Activated naive CD4-positive, alpha-beta T cell treated with anti-CD3 and anti-CD28 coated beads, Interleukin-2, amount 50 U/mL, for 16 hours (primary cell): ENCODE measurements around the gene WAC.
A peak's percentile ranks its signal among the peaks of the same experiment; 100 is the strongest.
"Not testable (repeated sequence)": the region's sequence is repeated elsewhere in the genome, so short reads cannot be mapped to it uniquely, and the experiment has no call there.

Experiments
- DNase-seq: peaks from one replicate; pipeline ENCODE4 v3.0.0-alpha.2; 2020

The WAC gene, protein sequence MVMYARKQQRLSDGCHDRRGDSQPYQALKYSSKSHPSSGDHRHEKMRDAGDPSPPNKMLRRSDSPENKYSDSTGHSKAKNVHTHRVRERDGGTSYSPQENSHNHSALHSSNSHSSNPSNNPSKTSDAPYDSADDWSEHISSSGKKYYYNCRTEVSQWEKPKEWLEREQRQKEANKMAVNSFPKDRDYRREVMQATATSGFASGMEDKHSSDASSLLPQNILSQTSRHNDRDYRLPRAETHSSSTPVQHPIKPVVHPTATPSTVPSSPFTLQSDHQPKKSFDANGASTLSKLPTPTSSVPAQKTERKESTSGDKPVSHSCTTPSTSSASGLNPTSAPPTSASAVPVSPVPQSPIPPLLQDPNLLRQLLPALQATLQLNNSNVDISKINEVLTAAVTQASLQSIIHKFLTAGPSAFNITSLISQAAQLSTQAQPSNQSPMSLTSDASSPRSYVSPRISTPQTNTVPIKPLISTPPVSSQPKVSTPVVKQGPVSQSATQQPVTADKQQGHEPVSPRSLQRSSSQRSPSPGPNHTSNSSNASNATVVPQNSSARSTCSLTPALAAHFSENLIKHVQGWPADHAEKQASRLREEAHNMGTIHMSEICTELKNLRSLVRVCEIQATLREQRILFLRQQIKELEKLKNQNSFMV

GRCh38 chr10:28532337-28533185, at the start of gene WAC:
Gene WAC (plus strand): TSS chr10:28533118. CDS start chr10:28533580, 462 bp downstream.
- peak; percentile 97 for DNase-seq

- no peak for DNase-seq
These were observed 43.7 kb upstream of the WAC start for GRCh38 chr10:28489206-28489605.

DNA sequence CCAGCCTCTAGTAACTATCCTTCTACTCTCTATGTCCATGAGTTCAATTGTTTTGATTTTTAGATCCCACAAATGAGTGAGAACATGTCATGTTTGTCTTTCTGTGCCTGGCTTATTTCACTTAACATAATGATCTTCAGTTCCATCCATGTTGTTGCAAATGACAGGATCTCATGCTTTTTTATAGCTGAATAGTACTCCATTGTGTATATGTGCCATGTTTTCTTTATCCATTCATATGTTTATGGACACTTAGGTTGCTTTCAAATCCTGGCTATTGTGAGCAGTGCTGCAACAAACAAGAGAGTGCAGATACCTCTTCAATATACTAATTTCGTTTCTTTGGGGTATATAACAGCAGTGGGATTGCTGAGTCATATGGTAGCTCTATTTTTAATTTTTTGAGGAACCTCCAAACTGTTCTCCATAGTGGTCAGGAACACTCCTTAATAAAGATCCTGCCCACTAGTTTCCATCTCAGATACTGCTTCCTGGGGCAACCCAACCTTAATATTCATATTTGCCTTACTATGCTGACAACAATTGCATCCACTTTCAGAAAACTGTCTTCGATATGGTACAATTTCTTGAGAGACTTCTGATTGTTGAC, 42.6 kb upstream of the WAC start:
- not testable (repeated sequence) for DNase-seq

DNA sequence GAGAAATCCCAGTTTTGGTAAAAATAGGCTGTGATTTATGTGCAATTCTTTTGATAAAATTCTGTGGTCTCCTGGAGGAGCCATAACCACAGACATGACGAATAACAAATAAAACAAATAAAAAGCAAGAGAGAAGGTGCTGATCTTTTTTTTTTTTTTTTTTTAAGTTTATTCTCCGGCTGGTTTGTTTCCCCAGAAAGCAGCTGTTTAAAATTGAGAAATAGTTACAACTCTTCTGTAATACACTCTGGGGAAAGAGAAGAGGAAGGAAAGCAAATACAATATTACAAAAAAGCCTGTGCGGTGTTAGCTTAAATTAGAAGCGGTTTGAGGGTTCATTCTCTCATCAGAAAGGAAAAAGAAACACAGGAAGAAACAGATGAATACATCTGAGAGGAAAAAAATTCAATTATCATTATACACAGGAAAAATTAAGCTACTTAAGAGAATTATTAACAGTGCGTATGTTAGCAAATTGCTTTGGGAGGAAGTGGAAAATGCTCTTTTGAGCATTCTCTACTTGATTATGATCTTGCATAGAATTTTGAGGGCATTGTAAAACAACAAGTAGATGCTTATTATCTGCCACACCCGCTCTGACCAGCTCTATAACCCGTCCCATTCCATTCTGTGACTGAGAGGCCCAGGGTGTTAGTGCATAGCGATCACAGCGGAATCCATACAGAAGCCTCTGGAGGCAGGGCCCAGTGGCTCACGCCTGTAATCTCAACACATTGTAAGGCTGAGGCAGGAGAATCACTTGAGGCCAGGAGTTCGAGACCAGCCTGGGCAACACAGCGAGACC, 40.6 kb upstream of the WAC start:
- no peak for DNase-seq

DNA sequence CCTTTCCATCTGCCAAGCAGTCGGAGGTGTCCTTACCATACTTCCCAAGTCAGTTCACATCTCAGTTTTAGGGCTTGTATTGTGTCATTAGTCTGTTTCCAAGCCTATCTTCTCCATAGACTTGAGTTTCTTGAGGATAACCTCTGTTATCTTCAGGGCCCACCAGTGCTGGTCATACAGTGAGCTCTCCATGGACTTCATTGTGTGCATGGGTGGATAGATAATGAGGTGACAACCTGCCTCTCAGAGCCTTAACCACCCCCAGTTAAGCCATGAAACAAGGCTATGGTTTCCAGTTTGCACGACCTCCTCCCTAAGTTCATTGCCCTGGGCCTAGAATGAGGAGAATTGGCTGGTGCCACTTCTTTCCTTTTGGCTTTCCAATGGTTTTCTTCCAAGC, 38.5 kb upstream of the WAC start:
- no peak for DNase-seq

DNA sequence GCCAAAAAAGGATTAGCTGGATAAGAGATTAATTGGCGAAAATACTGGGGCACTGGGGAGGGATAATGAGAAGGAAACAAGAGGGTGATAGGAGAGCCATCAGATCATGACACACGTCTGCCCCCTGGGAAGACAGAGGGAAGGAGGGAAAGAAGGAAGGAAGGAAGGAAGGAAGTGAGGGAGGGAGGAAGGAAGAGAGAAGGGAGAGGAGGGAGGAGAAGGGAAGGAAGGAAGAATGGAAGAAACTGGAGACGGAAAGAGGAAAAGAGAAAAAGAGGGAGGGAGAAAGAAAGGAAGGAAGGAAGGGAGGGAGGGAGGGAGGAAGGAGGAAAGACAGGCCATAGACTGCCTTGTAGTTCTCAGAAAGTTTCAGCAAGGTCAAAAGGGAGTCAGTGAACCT, 37.8 kb upstream of the WAC start:
- no peak for DNase-seq

DNA sequence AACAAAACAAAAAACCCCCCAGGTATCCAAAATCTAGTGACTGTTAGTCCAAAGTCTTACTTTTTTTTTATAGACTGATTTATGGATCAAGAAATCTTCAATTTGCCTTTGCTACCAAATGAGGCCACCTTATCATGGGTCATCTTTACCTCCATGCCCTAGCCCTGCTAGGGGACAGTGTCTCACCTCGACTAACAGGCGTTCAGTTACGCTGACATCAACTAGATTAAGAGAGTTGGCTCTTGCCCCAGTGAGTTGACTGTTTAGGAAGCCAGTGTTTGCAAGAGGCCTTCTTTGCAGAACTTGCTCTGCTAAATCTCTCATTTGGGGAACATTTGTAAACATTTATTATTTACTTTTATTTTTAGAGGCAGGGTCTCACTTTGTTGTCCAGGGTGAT, 36.9 kb upstream of the WAC start:
- DNase-seq, result no peak

DNA sequence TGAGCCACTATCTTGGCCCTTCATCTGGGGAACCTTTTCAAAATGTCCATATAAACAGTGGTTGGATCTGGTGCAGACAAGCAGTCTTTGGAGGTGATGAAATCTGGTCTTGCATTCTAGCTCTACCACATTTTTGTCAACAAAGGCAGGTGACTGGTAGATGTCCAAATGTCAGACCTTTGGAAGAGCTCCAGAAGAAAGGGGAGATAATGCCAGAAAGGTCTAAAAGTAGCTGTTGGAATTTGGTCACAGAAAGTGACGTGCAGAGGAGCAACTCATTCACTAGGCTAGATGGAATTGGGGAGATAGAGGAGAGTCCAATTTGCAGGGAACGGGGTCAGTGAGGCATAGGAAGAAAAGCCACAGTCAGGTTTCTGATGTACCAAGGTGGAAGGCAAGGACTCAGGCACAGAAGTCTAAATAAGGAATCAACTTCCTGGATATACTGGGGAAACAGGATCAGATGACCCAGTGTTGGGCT, 36.4 kb upstream of the WAC start:
- no peak for DNase-seq

- no peak for DNase-seq
These were observed 35.4 kb upstream of the WAC start for GRCh38 chr10:28497313-28498126.

DNA sequence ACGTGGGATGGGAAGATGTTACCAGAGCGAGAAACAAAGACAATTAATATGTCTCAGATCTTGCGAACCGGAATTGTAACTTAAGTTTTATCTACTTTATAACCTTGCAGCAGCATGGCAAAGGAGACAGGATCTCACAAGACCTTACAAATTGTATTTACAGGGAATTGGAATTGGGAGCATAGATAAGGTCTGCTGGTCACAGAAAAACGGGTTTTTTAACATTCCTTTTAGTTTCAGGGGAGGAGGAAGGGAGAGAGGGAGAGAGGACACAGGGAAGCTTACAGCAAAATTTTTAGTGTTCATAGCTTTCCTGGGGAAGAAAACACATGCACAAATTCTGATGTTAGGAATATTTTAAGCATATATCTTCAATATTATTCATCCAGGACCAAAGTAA, 32.7 kb upstream of the WAC start:
- DNase-seq, result not testable (repeated sequence)

GRCh38 chr10:28503114-28503513, 29.8 kb upstream of the WAC start:
- no peak for DNase-seq

DNA sequence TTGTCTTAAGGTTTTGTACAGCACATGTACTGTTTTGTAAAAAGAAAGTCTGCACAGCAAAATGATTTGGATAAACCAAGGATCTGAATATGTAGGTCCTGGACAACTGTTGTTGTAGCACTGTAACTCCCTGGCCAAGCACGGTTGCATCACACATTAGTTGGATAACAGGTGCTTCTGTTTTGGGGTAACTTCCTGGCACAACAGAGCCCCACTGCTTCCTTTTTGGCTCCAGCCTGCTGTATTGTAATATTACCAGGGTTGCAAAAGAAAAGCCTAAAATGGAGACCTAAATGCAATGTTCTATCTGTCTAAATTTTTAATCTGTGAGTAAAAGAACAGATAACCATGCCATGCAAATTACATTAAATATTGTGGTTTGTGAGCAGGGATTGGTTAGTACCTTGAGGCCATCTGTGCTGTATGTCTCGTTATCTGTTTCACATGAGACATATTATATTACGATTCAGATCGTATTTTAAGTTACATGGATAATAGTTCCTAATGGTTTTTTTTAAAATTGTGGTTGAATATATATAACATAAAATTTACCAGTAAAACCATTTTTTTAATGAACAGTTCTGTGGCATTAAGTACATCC, 27.5 kb upstream of the WAC start:
- no peak for DNase-seq

GRCh38 chr10:28508304-28508925, 24.5 kb upstream of the WAC start:
- no peak for DNase-seq

- no peak for DNase-seq
These were observed 23.6 kb upstream of the WAC start for GRCh38 chr10:28509286-28509685.

- DNase-seq, result no peak
These were observed 18.3 kb upstream of the WAC start for GRCh38 chr10:28514648-28515047.

GRCh38 chr10:28520346-28520745, 12.6 kb upstream of the WAC start:
- DNase-seq, result no peak

GRCh38 chr10:28520828-28521227, 12.1 kb upstream of the WAC start:
- DNase-seq, result not testable (repeated sequence)

- not testable (repeated sequence) for DNase-seq
These were observed 11.0 kb upstream of the WAC start for GRCh38 chr10:28521961-28522360.

GRCh38 chr10:28523725-28524252, 9.1 kb upstream of the WAC start:
- no peak for DNase-seq

- no peak for DNase-seq
These were observed 2.2 kb upstream of the WAC start for GRCh38 chr10:28530751-28531150.
